IPS DF 6.9 (cell line): ENCODE data around the gene TBCCD1.
"Not testable (repeated sequence)": the region's sequence is repeated elsewhere in the genome, so short reads cannot be mapped to it uniquely, and the experiment has no call there.

ENCODE experiments used
- DNase-seq: peaks from one replicate; pipeline ENCODE4 v3.0.0-alpha.2; 2013; ENCODE audit warnings: low read depth, low spot score
- H3K27ac ChIP-seq: one replicate; pipeline ENCODE4 v1.5.1; 2013; ENCODE audit warnings: low read length, control low read depth
- H3K27me3 ChIP-seq: 2 replicates; pipeline ENCODE4 v1.6.1; 2013; ENCODE audit warnings: mild to moderate bottlenecking, low read length; ENCODE audit not compliant: control insufficient read depth, insufficient read depth
- H3K36me3 ChIP-seq: 2 replicates; pipeline ENCODE4 v1.6.1; 2013; ENCODE audit warnings: low read length; ENCODE audit not compliant: control insufficient read depth, insufficient read depth
- H3K4me1 ChIP-seq: 2 replicates; pipeline ENCODE4 v1.6.1; 2013; ENCODE audit warnings: low read length; ENCODE audit not compliant: control insufficient read depth, insufficient read depth
- H3K4me3 ChIP-seq: 2 replicates; pipeline ENCODE4 v1.5.1; 2013; ENCODE audit warnings: mild to moderate bottlenecking, low read length
- H3K9me3 ChIP-seq: 2 replicates; pipeline ENCODE4 v1.6.1; 2013; ENCODE audit warnings: low read length, inconsistent platforms; ENCODE audit not compliant: control insufficient read depth, insufficient read depth
- WGBS: extraction: QIAGEN DNeasy Blood & Tissue Kit; methylation state at CpG from one replicate; pipeline ENCODE4 v1.1.7; 2013; ENCODE audit warnings: mixed read lengths, missing lambda C conversion rate; ENCODE audit not compliant: insufficient read length, insufficient coverage; 5-methylcytosine and 5-hydroxymethylcytosine counted together

Gene TBCCD1

GRCh38 chr3:186506857-186507256 lies 60.3 kb downstream of the TBCCD1 start:
- no peak for DNase-seq
- Histone ChIP-seq H3K27me3 (no peaks in the 10 kb centered on the region), H3K36me3 (no peaks in the 10 kb centered on the region), H3K27ac (no peak overlapping the region), H3K4me3 (no peak overlapping the region), H3K4me1 (peaks cover 2% of the 10 kb centered on the region; the same call in 1 of the 2 replicates), H3K9me3 (no peaks in the 10 kb centered on the region)
- WGBS, result no CpG with 5 or more reads among the region's 2 CpGs

- Histone ChIP-seq H3K27ac (no peak overlapping the region), H3K36me3 (no peaks in the 10 kb centered on the region), H3K9me3 (no peaks in the 10 kb centered on the region), H3K4me3 (no peak overlapping the region), H3K4me1 (peaks cover 2% of the 10 kb centered on the region; the same call in 1 of the 2 replicates), H3K27me3 (no peaks in the 10 kb centered on the region)
- WGBS, result no CpG with 5 or more reads among the region's 3 CpGs
- no peak for DNase-seq
Measured at GRCh38 chr3:186506191-186506739, 60.9 kb downstream of the TBCCD1 start.

GRCh38 chr3:186502966-186503712 lies 64.0 kb downstream of the TBCCD1 start:
- WGBS, result no CpG with 5 or more reads among the region's 6 CpGs

GRCh38 chr3:186502138-186502948 lies 64.8 kb downstream of the TBCCD1 start:
- WGBS, result no CpG with 5 or more reads among the region's 5 CpGs
- Histone ChIP-seq H3K36me3 (no peaks in the 10 kb centered on the region), H3K27ac (no peak overlapping the region), H3K4me3 (no peak overlapping the region), H3K9me3 (no peaks in the 10 kb centered on the region), H3K27me3 (no peaks in the 10 kb centered on the region), H3K4me1 (peaks cover 2% of the 10 kb centered on the region; the same call in 1 of the 2 replicates)
- DNase-seq, result no peak

More at GRCh38 chr3:186502966-186503712, 64.0 kb downstream of the TBCCD1 start:
- no peak for DNase-seq
- Histone ChIP-seq H3K27ac (no peak overlapping the region), H3K9me3 (no peaks in the 10 kb centered on the region), H3K4me1 (peaks cover 2% of the 10 kb centered on the region; the same call in 1 of the 2 replicates), H3K4me3 (no peak overlapping the region), H3K36me3 (no peaks in the 10 kb centered on the region), H3K27me3 (no peaks in the 10 kb centered on the region)

- H3K27ac ChIP-seq, DNase-seq, H3K4me1 ChIP-seq, H3K4me3 ChIP-seq, H3K9me3 ChIP-seq, H3K27me3 ChIP-seq, H3K36me3 ChIP-seq: not testable (repeated sequence)
- no CpG with 5 or more reads among the region's 3 CpGs for WGBS
Measured at GRCh38 chr3:186499949-186500348, 67.2 kb downstream of the TBCCD1 start.

GRCh38 chr3:186498022-186498421 lies 69.1 kb downstream of the TBCCD1 start:
- not testable (repeated sequence) for H3K27ac ChIP-seq, H3K27me3 ChIP-seq, H3K4me3 ChIP-seq

GRCh38 chr3:186497608-186498007 lies 69.5 kb downstream of the TBCCD1 start:
- no CpG with 5 or more reads among the region's 4 CpGs for WGBS
- Histone ChIP-seq H3K4me3 (no peak overlapping the region), H3K27ac (no peak overlapping the region), H3K36me3 (no peaks in the 10 kb centered on the region), H3K4me1 (peaks cover under 1% of the 10 kb centered on the region; the same call in 1 of the 2 replicates), H3K27me3 (no peaks in the 10 kb centered on the region), H3K9me3 (no peaks in the 10 kb centered on the region)
- DNase-seq, result no peak

More at GRCh38 chr3:186498022-186498421, 69.1 kb downstream of the TBCCD1 start:
- H3K9me3 ChIP-seq, H3K36me3 ChIP-seq, H3K4me1 ChIP-seq, DNase-seq: not testable (repeated sequence)
- WGBS, result no CpG with 5 or more reads among the region's 2 CpGs

GRCh38 chr3:186496635-186497034 lies 70.5 kb downstream of the TBCCD1 start:
- H3K27ac ChIP-seq, result no peak overlapping the region
- H3K36me3 ChIP-seq, result no peaks in the 10 kb centered on the region
- H3K4me1 ChIP-seq, result no peaks in the 10 kb centered on the region
- H3K4me3 ChIP-seq, result no peak overlapping the region
- H3K27me3 ChIP-seq, result no peaks in the 10 kb centered on the region
- DNase-seq, result no peak
- no peaks in the 10 kb centered on the region for H3K9me3 ChIP-seq
